ENCODE results near the gene ANO3.

DNA sequence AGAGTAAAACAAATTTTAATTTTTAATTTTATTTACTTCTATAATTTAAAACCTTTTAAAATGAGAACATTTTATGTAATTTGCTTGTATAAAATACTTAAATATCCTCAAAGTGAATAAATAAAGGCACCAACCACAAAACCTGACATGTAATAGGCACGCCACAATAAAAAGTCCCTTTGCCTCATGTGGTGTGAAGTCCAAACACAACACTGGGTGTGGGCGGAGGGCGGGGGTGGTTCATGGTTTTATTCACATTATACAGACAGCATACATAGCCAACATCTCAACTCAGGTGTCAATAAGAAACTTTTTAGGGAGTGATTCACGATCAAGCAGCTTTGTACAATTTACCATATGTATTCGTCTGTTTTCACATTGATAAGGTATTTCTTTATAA is 107.9 kb downstream of the ANO3 start:
- TF ChIP-seq, protein P1, sequence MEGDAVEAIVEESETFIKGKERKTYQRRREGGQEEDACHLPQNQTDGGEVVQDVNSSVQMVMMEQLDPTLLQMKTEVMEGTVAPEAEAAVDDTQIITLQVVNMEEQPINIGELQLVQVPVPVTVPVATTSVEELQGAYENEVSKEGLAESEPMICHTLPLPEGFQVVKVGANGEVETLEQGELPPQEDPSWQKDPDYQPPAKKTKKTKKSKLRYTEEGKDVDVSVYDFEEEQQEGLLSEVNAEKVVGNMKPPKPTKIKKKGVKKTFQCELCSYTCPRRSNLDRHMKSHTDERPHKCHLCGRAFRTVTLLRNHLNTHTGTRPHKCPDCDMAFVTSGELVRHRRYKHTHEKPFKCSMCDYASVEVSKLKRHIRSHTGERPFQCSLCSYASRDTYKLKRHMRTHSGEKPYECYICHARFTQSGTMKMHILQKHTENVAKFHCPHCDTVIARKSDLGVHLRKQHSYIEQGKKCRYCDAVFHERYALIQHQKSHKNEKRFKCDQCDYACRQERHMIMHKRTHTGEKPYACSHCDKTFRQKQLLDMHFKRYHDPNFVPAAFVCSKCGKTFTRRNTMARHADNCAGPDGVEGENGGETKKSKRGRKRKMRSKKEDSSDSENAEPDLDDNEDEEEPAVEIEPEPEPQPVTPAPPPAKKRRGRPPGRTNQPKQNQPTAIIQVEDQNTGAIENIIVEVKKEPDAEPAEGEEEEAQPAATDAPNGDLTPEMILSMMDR (IDR thresholded peaks at IDR 0.05) = no peak
- no peak for TF ChIP-seq EZH2 (IDR thresholded peaks at IDR 0.05; ENCODE audit: borderline replicate concordance, insufficient read depth, low read depth, low read length, poor library complexity, severe bottlenecking)
